GDM1 (cell line): Measurements from ENCODE around the gene LLGL2.

Experiments
- DNase-seq: peaks from one replicate; lab custom pipeline; 2025; lab: John Stamatoyannopoulos, UW

Gene LLGL2

GRCh38 chr17:75552425-75553294 is 27.2 kb downstream of the LLGL2 start:
- no peak for DNase-seq

GRCh38 chr17:75553295-75554110 is 28.0 kb downstream of the LLGL2 start:
- DNase-seq: peak; percentile 67

DNA sequence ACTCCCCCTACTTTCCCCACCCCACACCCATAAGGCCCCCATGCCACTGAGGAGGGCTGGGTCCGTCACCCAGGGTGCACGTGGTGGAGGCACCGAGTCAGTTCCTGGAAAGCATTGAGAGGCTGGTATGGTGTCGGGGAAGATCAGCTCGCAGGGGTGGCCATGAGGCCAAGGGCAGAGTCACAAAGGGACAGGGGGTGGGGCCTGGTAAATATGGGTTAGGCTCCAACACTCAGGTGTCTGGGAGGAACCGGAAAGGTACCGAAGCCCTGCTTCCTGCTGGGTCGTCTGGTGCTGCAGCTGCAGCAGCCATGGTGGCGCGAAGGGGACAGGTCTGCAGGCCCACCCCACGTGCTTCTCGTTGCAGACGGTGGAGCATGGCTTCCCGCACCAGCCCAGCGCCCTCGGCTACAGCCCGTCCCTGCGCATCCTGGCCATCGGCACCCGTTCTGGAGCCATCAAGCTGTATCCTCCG is 30.2 kb downstream of the LLGL2 start:
- no peak for DNase-seq

GRCh38 chr17:75557075-75557851 is 31.8 kb downstream of the LLGL2 start:
- no peak for DNase-seq

DNA sequence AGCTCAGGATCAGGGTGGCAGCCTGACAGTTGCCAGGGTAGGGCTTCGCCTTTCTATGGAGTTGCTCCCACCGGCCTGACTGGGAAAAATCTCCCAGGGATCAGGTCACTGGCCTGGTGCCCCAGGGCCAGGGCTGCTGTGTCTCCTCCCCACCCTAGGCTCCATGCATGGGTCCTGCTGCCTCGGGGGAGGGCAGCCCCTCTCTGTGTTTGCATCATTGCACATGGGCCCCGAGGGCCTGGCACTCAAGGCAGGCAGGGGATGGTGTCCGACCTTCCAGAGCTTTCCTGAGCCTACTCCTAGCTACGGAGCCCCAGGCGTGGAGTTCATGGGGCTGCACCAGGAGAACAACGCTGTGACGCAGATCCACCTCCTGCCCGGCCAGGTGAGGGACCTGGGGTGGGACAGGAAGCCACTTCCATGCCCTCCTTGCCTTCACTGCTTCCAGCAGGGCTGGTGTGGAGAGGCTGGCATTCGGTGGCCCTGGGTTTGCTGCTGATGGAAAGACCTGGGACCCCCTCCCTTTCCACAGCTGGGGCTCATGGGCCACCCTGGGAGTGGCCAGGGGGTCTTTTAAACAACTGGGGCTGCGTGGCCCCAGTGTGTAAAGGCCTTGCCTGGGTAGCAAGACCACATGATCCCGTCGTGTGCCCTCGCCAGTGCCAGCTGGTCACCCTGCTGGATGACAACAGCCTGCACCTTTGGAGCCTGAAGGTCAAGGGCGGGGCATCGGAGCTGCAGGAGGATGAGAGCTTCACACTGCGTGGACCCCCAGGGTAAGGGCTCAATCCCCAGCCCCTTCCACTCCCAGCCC is 32.6 kb downstream of the LLGL2 start:
- no peak for DNase-seq

- DNase-seq: no peak
These were observed 33.4 kb downstream of the LLGL2 start for GRCh38 chr17:75558666-75559530.

DNA sequence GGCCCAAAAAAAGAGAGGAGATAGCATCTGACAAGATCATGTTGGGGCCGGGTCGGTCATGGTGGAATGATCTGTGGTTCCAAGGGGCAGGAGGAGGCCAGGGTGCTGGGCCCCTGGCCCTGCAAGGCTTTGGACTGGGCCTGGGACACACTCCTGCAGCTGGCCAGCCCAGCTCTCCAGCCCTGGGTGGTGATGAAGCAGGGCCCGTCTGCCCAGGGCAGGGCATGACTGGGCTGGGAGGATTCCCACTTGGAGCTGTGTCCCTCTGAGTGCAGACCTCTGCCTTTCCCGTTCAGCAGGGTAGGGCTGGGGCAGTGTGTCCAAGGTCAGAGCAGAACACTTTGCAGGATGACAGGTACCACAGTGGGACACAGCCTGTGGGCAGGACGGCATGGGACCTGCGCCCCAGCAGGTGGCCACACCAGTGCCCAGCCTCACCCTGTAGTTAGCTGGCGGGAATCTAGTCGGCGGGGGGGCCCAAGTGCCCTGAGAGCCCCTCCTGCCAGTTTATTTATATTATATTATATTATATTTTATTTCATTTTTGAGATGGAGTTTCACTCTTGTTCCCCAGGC is 34.5 kb downstream of the LLGL2 start:
- no peak for DNase-seq

GRCh38 chr17:75561927-75562603 is 36.6 kb downstream of the LLGL2 start:
- DNase-seq: no peak

DNA sequence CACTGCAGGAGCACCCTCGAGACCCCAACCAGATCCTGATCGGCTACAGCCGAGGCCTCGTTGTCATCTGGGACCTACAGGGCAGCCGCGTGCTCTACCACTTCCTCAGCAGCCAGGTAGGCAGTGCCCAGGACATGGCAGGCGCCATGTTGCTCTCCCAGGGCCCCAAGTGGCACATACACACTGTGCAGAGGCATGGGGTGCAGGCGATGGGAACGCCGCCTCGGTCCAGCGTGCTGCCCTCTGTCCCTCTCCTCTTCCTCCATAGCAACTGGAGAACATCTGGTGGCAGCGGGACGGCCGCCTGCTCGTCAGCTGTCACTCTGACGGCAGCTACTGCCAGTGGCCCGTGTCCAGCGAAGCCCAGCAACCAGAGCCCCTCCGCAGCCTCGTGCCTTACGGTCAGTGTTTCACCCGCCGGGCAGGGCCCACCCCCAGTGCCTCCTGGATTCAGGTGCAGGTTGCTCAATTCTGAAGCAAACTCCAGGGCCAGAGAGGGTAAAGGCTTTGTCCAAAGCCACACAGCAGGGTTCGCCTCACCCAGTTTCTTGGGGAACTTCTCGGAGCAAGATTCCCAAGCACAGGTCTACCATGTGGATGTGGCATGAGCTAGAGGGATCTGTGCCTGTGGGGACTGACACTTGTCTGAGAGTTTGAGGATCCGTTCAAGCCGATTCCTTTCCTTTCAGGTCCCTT is 37.7 kb downstream of the LLGL2 start:
- no peak for DNase-seq

DNA sequence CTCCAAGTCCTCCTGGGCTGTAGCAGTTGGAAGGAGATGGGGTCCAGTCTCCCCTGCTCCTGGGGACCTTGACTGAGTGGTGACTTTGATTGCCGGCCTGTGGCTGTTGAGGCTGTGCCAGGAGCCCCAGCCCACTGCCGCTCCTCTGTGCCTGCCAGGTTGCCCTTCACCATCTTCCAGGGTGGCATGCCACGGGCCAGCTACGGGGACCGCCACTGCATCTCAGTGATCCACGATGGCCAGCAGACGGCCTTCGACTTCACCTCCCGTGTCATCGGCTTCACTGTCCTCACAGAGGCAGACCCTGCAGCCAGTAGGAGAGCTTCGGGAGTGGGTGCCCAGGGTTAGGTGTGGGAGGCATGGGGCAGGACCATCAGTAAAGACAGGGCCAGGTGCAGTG is 38.7 kb downstream of the LLGL2 start:
- no peak for DNase-seq

GRCh38 chr17:75565066-75565465 is 39.6 kb downstream of the LLGL2 start:
- no peak for DNase-seq

- DNase-seq: no peak
These were observed 40.1 kb downstream of the LLGL2 start for GRCh38 chr17:75565618-75566017.

GRCh38 chr17:75566416-75566815 is 40.9 kb downstream of the LLGL2 start:
- DNase-seq: no peak

DNA sequence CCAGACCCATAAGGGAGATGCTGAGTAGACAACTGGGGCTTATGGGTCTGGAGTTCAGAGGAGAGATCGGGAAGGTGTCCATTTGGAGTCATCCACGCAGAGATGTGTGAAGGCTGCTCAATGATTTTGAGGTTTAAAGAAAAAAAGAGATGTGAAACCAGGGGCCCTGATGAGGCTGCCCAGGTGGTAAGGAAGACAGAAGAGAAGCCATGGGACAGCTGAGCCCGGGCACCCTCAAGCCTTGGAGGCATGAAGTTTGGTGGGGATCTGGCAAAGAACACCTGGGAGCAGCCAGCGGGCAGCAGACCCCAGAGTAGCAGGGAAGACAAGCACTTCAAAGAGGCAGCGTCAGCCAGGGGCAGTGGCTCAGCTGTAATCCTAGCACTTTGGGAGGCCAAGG is 41.3 kb downstream of the LLGL2 start:
- no peak for DNase-seq

GRCh38 chr17:75568412-75569255 is 43.1 kb downstream of the LLGL2 start:
- DNase-seq: no peak

DNA sequence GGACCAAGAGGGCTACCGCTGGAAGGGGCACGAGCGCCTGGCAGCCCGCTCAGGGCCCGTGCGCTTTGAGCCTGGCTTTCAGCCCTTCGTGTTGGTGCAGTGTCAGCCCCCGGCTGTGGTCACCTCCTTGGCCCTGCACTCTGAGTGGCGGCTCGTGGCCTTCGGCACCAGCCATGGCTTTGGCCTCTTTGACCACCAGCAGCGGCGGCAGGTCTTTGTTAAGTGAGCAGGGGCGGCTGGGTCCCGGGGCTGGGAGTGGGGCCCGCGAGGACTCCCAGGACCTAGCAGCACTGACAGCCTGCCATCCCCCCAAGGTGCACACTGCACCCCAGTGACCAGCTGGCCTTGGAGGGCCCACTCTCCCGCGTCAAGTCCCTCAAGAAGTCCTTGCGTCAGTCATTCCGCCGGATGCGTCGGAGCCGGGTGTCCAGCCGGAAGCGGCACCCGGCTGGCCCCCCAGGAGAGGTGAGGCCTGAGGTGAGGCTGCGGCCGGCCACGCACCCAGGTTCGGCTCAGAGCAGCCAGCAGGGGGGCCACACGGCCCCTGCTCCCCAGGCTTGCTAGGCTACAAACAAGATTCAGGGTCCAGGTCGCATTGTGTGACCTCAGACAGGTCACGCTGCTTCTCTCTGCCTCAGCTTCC is 44.7 kb downstream of the LLGL2 start:
- no peak for DNase-seq

GRCh38 chr17:75570772-75571171 is 45.3 kb downstream of the LLGL2 start:
- no peak for DNase-seq
